DOHH2 (cell line): ENCODE data around the gene XPO6.

ENCODE experiments used
- EZH2phosphoT487 ChIP-seq: fragments of 200-600 bp; sonication (generic); IDR thresholded peaks from 2 replicates; pipeline ENCODE4 v1.6.1; 2017; ENCODE audit warnings: borderline replicate concordance, mild to moderate bottlenecking, antibody characterized with exemption, low read length, moderate library complexity, mixed read lengths
- TF ChIP-seq, protein P1 (sequence below): fragments of 200-600 bp; sonication (generic); IDR thresholded peaks from one replicate; pipeline ENCODE4 v1.5.1; 2014; ENCODE audit warnings: antibody characterized with exemption, mild to moderate bottlenecking, low read depth, low read length; ENCODE audit not compliant: poor library complexity, severe bottlenecking

- TF ChIP-seq, protein P1, sequence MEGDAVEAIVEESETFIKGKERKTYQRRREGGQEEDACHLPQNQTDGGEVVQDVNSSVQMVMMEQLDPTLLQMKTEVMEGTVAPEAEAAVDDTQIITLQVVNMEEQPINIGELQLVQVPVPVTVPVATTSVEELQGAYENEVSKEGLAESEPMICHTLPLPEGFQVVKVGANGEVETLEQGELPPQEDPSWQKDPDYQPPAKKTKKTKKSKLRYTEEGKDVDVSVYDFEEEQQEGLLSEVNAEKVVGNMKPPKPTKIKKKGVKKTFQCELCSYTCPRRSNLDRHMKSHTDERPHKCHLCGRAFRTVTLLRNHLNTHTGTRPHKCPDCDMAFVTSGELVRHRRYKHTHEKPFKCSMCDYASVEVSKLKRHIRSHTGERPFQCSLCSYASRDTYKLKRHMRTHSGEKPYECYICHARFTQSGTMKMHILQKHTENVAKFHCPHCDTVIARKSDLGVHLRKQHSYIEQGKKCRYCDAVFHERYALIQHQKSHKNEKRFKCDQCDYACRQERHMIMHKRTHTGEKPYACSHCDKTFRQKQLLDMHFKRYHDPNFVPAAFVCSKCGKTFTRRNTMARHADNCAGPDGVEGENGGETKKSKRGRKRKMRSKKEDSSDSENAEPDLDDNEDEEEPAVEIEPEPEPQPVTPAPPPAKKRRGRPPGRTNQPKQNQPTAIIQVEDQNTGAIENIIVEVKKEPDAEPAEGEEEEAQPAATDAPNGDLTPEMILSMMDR, result peak; percentile 69
- no peak for TF ChIP-seq EZH2phosphoT487
Observed at GRCh38 chr16:28192806-28193529, 18.8 kb downstream of the XPO6 start.
